Measurements from ENCODE around the gene RNF212.

GRCh38 chr4:1099270-1099669, 14.1 kb downstream of the RNF212 start:
- TF ChIP-seq CTCF (IDR thresholded peaks at IDR 0.05; ENCODE audit: poor library complexity) (no peak), EZH2phosphoT487 (IDR thresholded peaks at IDR 0.05; ENCODE audit: low read depth, severe bottlenecking, unreplicated experiment) (no peak)
